HepG2 (cell line): ENCODE data around the gene TRPC4.

Experiments used
- ARNTL ChIP-seq: sonication (generic); formaldehyde crosslinking; IDR thresholded peaks from 2 replicates; pipeline ENCODE4 v1.4.0; 2020; ENCODE audit warnings: mild to moderate bottlenecking, missing genetic modification reagents
- ETV5 ChIP-seq: IDR thresholded peaks from 2 replicates; pipeline ENCODE4 v1.6.1; 2018; ENCODE audit warnings: missing biosample characterization, missing genetic modification reagents, inconsistent platforms, borderline replicate concordance
- FOXJ3 ChIP-seq: sonication (generic); formaldehyde crosslinking; IDR thresholded peaks from 2 replicates; pipeline ENCODE4 v1.4.0; 2020; ENCODE audit warnings: missing genetic modification reagents, mild to moderate bottlenecking, borderline replicate concordance
- HOXA5 ChIP-seq: sonication (generic); formaldehyde crosslinking; IDR thresholded peaks from 2 replicates; pipeline ENCODE4 v1.4.0; 2020; ENCODE audit warnings: missing genetic modification reagents
- MIXL1 ChIP-seq: IDR thresholded peaks from 2 replicates; pipeline ENCODE4 v1.6.1; 2016
- PHF20 ChIP-seq: sonication (generic); formaldehyde crosslinking; IDR thresholded peaks from 2 replicates; pipeline ENCODE4 v1.5.0; 2020; ENCODE audit warnings: mild to moderate bottlenecking, missing genetic modification reagents
- RFXAP ChIP-seq: sonication (generic); formaldehyde crosslinking; IDR thresholded peaks from 2 replicates; pipeline ENCODE4 v1.4.0; 2020; ENCODE audit warnings: missing genetic modification reagents, borderline replicate concordance
- RNF2 ChIP-seq: fragments of 450-650 bp; conservative IDR thresholded peaks from 2 replicates; pipeline ENCODE4 v1.6.1; 2016; ENCODE audit warnings: low read depth
- ZBTB7A ChIP-seq: sonication (generic); formaldehyde crosslinking; IDR thresholded peaks from 2 replicates; pipeline ENCODE4 v1.8.0; 2022; ENCODE audit warnings: mild to moderate bottlenecking, missing genetic modification reagents
- TF ChIP-seq, protein P1 (sequence below): sonication (generic); formaldehyde crosslinking; IDR thresholded peaks from 2 replicates; pipeline ENCODE4 v1.4.0; 2020; ENCODE audit warnings: missing genetic modification reagents
- TF ChIP-seq, protein P2 (sequence below): sonication (generic); formaldehyde crosslinking; conservative IDR thresholded peaks from 2 replicates; pipeline ENCODE4 v1.5.0; 2020; ENCODE audit warnings: missing genetic modification reagents
- TF ChIP-seq, protein P3 (sequence below): sonication (generic); formaldehyde crosslinking; IDR thresholded peaks from 2 replicates; pipeline ENCODE4 v1.4.0; 2020; ENCODE audit warnings: missing genetic modification reagents, borderline replicate concordance

DNA sequence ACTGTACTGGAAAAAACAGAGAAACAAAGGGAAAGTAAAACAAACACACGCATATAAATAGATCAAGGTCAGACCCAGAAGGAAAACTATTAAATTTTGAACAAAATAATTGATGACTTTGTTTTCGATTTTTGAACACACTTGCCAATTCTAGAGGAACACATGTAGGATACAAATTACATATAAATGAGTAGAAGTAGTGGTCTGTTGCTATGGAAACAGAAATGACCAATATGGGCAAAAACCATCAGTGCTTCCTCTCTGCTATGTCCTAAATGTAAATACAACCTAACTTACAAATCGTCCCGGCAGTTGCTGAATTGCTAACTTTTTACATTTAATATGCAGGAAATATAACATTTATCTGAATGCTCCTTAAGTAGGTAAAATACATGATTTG, 205.8 kb downstream of the TRPC4 start:
- TF ChIP-seq ARNTL (CRISPR knock-in tag): no peak
- TF ChIP-seq MIXL1 (CRISPR knock-in tag): no peak
- TF ChIP-seq, protein P1, sequence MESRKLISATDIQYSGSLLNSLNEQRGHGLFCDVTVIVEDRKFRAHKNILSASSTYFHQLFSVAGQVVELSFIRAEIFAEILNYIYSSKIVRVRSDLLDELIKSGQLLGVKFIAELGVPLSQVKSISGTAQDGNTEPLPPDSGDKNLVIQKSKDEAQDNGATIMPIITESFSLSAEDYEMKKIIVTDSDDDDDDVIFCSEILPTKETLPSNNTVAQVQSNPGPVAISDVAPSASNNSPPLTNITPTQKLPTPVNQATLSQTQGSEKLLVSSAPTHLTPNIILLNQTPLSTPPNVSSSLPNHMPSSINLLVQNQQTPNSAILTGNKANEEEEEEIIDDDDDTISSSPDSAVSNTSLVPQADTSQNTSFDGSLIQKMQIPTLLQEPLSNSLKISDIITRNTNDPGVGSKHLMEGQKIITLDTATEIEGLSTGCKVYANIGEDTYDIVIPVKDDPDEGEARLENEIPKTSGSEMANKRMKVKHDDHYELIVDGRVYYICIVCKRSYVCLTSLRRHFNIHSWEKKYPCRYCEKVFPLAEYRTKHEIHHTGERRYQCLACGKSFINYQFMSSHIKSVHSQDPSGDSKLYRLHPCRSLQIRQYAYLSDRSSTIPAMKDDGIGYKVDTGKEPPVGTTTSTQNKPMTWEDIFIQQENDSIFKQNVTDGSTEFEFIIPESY (CRISPR knock-in tag): no peak
- no peak for TF ChIP-seq PHF20 (CRISPR knock-in tag)
- TF ChIP-seq ZBTB7A: no peak
- TF ChIP-seq RFXAP (CRISPR knock-in tag): no peak
- TF ChIP-seq, protein P2, sequence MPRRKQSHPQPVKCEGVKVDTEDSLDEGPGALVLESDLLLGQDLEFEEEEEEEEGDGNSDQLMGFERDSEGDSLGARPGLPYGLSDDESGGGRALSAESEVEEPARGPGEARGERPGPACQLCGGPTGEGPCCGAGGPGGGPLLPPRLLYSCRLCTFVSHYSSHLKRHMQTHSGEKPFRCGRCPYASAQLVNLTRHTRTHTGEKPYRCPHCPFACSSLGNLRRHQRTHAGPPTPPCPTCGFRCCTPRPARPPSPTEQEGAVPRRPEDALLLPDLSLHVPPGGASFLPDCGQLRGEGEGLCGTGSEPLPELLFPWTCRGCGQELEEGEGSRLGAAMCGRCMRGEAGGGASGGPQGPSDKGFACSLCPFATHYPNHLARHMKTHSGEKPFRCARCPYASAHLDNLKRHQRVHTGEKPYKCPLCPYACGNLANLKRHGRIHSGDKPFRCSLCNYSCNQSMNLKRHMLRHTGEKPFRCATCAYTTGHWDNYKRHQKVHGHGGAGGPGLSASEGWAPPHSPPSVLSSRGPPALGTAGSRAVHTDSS: no peak
- TF ChIP-seq, protein P3, sequence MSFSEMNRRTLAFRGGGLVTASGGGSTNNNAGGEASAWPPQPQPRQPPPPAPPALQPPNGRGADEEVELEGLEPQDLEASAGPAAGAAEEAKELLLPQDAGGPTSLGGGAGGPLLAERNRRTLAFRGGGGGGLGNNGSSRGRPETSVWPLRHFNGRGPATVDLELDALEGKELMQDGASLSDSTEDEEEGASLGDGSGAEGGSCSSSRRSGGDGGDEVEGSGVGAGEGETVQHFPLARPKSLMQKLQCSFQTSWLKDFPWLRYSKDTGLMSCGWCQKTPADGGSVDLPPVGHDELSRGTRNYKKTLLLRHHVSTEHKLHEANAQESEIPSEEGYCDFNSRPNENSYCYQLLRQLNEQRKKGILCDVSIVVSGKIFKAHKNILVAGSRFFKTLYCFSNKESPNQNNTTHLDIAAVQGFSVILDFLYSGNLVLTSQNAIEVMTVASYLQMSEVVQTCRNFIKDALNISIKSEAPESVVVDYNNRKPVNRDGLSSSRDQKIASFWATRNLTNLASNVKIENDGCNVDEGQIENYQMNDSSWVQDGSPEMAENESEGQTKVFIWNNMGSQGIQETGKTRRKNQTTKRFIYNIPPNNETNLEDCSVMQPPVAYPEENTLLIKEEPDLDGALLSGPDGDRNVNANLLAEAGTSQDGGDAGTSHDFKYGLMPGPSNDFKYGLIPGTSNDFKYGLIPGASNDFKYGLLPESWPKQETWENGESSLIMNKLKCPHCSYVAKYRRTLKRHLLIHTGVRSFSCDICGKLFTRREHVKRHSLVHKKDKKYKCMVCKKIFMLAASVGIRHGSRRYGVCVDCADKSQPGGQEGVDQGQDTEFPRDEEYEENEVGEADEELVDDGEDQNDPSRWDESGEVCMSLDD: no peak
- no peak for TF ChIP-seq RNF2
- TF ChIP-seq FOXJ3 (CRISPR knock-in tag): no peak
- TF ChIP-seq HOXA5 (CRISPR knock-in tag): no peak
- no peak for TF ChIP-seq ETV5 (CRISPR knock-in tag)
